HCT116 (cell line): ENCODE results near the gene USP16. TPM values are rescaled to one million over a fixed set of nuclear protein-coding genes. Genes with fewer than 3 reads are reported as not detected.
A peak's percentile ranks its signal among the peaks of the same experiment; 100 is the strongest.

Experiments used
- ATAC-seq: fragments of 200-7000 bp; cut with Tn5 transposase; 2 replicates; pipeline ENCODE4 v1.9.1; 2020; ENCODE audit warnings: mild to moderate bottlenecking, moderate library complexity
- BruUV-seq: library from RNA; stranded (reverse); fragments of 400-500 nt; replicated peaks from 2 replicates; lab custom pipeline; 2021; lab: Mats Ljungman, UMichigan
- CTCF ChIA-PET: fragments of 300-600 bp; sonication (Branson Sonifier 250); formaldehyde crosslinking; loops from one replicate; lab custom pipeline; 2021; ENCODE audit warnings: antibody characterized with exemption; lab: Charles Lee
- POLR2A ChIA-PET: fragments of 300-600, 350-600 bp; sonication (Branson Sonifier 250); formaldehyde crosslinking; loops from one replicate; lab custom pipeline; 2021; ENCODE audit warnings: antibody characterized with exemption; lab: Charles Lee
- RAD21 ChIA-PET, 2 experiments: fragments of 300-600 bp; sonication (Branson Sonifier 250); formaldehyde crosslinking; loops; one replicate each; lab custom pipeline; 2023; ENCODE audit warnings: low total read pairs in 2 of 2; ENCODE audit not compliant: uncharacterized antibody in 2 of 2, unreplicated experiment in 2 of 2, low non-redundant PET in 1 of 2; lab: Charles Lee
- DNase-seq: peaks from one replicate; pipeline ENCODE4 v3.0.0-alpha.2; 2010; ENCODE audit warnings: low read depth, low spot score
- H2AFZ ChIP-seq: fragments of 200-600 bp; shearing (Covaris generic), sonication (generic); 2 replicates; pipeline ENCODE4 v1.6.1; 2017; ENCODE audit warnings: low read depth, mixed run types, mixed read lengths, antibody characterized with exemption, low read length; ENCODE audit not compliant: poor library complexity, severe bottlenecking
- H3K27ac ChIP-seq: 2 replicates; pipeline ENCODE4 v1.5.1; 2012; ENCODE audit warnings: low read depth, low read length
- H3K27me3 ChIP-seq: fragments of 200-600 bp; sonication (generic); 2 replicates; pipeline ENCODE4 v1.6.1; 2016; ENCODE audit warnings: mixed run types, low read length, mixed read lengths; ENCODE audit not compliant: insufficient read depth
- H3K36me3 ChIP-seq, 2 experiments: fragments of 200-500 bp in 1 of 2; fragments of 200-600 bp in 1 of 2; sonication (Bioruptor generic) in 1 of 2; sonication (generic) in 1 of 2; 2 replicates each; pipeline versions ENCODE4 v1.5.1 to v1.6.1; 2014 to 2016; ENCODE audit warnings: low read length in 2 of 2, inconsistent platforms in 1 of 2, mixed read lengths in 1 of 2, mixed run types in 1 of 2; ENCODE audit not compliant: insufficient read depth in 2 of 2, control insufficient read depth in 1 of 2
- H3K4me1 ChIP-seq, 2 experiments: fragments of 200-600 bp in 1 of 2; sonication (generic) in 1 of 2; 2 replicates each; pipeline versions ENCODE4 v1.5.1 to v1.6.1; 2012 to 2017; ENCODE audit warnings: low read length in 2 of 2, inconsistent platforms in 1 of 2, mild to moderate bottlenecking in 1 of 2, mixed read lengths in 1 of 2, mixed run types in 1 of 2, moderate library complexity in 1 of 2; ENCODE audit not compliant: insufficient read depth in 2 of 2, control insufficient read depth in 1 of 2
- H3K4me2 ChIP-seq: fragments of 200-600 bp; sonication (generic); 2 replicates; pipeline ENCODE4 v1.6.1; 2017; ENCODE audit warnings: mixed run types, low read length, mixed read lengths
- H3K4me3 ChIP-seq, 2 experiments: fragments of 200-600 bp in 1 of 2; sonication (generic) in 1 of 2; replicated peaks in 1 of 2; 2 replicates each; pipeline ENCODE4 v1.5.1; 2011 to 2016; ENCODE audit warnings: low read length in 2 of 2, control low read depth in 1 of 2, low read depth in 1 of 2, mild to moderate bottlenecking in 1 of 2, mixed read lengths in 1 of 2, mixed run types in 1 of 2
- H3K79me2 ChIP-seq: fragments of 200-600 bp; sonication (generic); 2 replicates; pipeline ENCODE4 v1.6.1; 2017; ENCODE audit warnings: mild to moderate bottlenecking, mixed run types, low read length, moderate library complexity, mixed read lengths; ENCODE audit not compliant: insufficient read depth
- H3K9ac ChIP-seq: fragments of 200-600 bp; sonication (generic); 2 replicates; pipeline ENCODE4 v1.6.1; 2016; ENCODE audit warnings: low read length, mixed read lengths
- H3K9me2 ChIP-seq: fragments of 200-600 bp; sonication (generic), shearing (Covaris generic); 2 replicates; pipeline ENCODE4 v1.6.1; 2017; ENCODE audit warnings: mixed run types, mild to moderate bottlenecking, moderate library complexity; ENCODE audit not compliant: insufficient read depth
- H3K9me3 ChIP-seq, 2 experiments: fragments of 200-500 bp in 1 of 2; fragments of 200-600 bp in 1 of 2; sonication (Bioruptor generic) in 1 of 2; sonication (generic) in 1 of 2; 2 replicates each; pipeline ENCODE4 v1.6.1; 2014 to 2017; ENCODE audit warnings: low read length in 2 of 2, mixed read lengths in 2 of 2, inconsistent platforms in 1 of 2, low read depth in 1 of 2, mild to moderate bottlenecking in 1 of 2, mixed run types in 1 of 2, moderate library complexity in 1 of 2; ENCODE audit not compliant: control insufficient read depth in 1 of 2, insufficient read depth in 1 of 2
- H4K20me1 ChIP-seq: fragments of 200-600 bp; sonication (generic), shearing (Covaris generic); 2 replicates; pipeline ENCODE4 v1.6.1; 2017; ENCODE audit warnings: mixed run types, mild to moderate bottlenecking, moderate library complexity; ENCODE audit not compliant: insufficient read depth
- ATF3 ChIP-seq: IDR thresholded peaks from 2 replicates; pipeline ENCODE4 v1.6.1; 2012
- CBX3 ChIP-seq: IDR thresholded peaks from 2 replicates; pipeline ENCODE4 v1.6.1; 2012; ENCODE audit warnings: low read depth
- CEBPB ChIP-seq: IDR thresholded peaks from 2 replicates; pipeline ENCODE4 v1.6.1; 2012; ENCODE audit warnings: low read depth
- CTCF ChIP-seq, 3 experiments: fragments of 200-600 bp in 1 of 3; sonication (generic) in 1 of 3; IDR thresholded peaks in 2 of 3; conservative IDR thresholded peaks in 1 of 3; 2 replicates each; pipeline ENCODE4 v1.5.1; 2012 to 2017; ENCODE audit warnings: low read depth in 2 of 3, low read length in 2 of 3, antibody characterized with exemption in 1 of 3, borderline replicate concordance in 1 of 3, control low read depth in 1 of 3, mild to moderate bottlenecking in 1 of 3, mixed read lengths in 1 of 3, mixed run types in 1 of 3, moderate library complexity in 1 of 3; ENCODE audit not compliant: insufficient read depth in 1 of 3
- EZH2 ChIP-seq: fragments of 200-600 bp; sonication (generic); IDR thresholded peaks from 2 replicates; pipeline ENCODE4 v1.6.1; 2017; ENCODE audit warnings: antibody characterized with exemption, mixed run types
- FOSL1 ChIP-seq: IDR thresholded peaks from 2 replicates; pipeline ENCODE4 v1.6.1; 2012; ENCODE audit warnings: low read depth
- JUND ChIP-seq: IDR thresholded peaks from 2 replicates; pipeline ENCODE4 v1.6.1; 2012
- MAX ChIP-seq: IDR thresholded peaks from 2 replicates; pipeline ENCODE4 v1.6.1; 2012
- POLR2A ChIP-seq: IDR thresholded peaks from 2 replicates; pipeline ENCODE4 v1.7.0; 2011; ENCODE audit warnings: borderline replicate concordance; ENCODE audit not compliant: insufficient read depth, insufficient read length; ENCODE audit errors: extremely low read depth
- POLR2AphosphoS5 ChIP-seq: IDR thresholded peaks from 2 replicates; pipeline ENCODE4 v1.6.1; 2011; ENCODE audit warnings: mild to moderate bottlenecking, low read depth, low read length, moderate library complexity
- RAD21 ChIP-seq: IDR thresholded peaks from 2 replicates; pipeline ENCODE4 v1.6.1; 2012; ENCODE audit warnings: low read depth, mild to moderate bottlenecking
- SIN3A ChIP-seq: IDR thresholded peaks from 2 replicates; pipeline ENCODE4 v1.6.1; 2012; ENCODE audit warnings: low read depth
- SP1 ChIP-seq: IDR thresholded peaks from 2 replicates; pipeline ENCODE4 v1.6.1; 2012; ENCODE audit warnings: low read depth
- SRF ChIP-seq: IDR thresholded peaks from 2 replicates; pipeline ENCODE4 v1.6.1; 2012; ENCODE audit warnings: low read depth
- ZBTB33 ChIP-seq: IDR thresholded peaks from 2 replicates; pipeline ENCODE4 v1.6.1; 2011; ENCODE audit warnings: mild to moderate bottlenecking, low read length, moderate library complexity; ENCODE audit not compliant: insufficient replicate concordance; ENCODE audit errors: extremely low read depth
- ZFX ChIP-seq: fragments of 450-650 bp; IDR thresholded peaks from 2 replicates; pipeline ENCODE4 v1.6.1; 2017
- ZNF274 ChIP-seq: fragments of 200-500 bp; sonication (Bioruptor generic); IDR thresholded peaks from 2 replicates; pipeline ENCODE4 v1.6.1; 2014; ENCODE audit warnings: mild to moderate bottlenecking, low read depth, low read length, inconsistent platforms
- intact Hi-C: fragments of 100-400 bp; cut with micrococcal nuclease; formaldehyde crosslinking; loops from 2 replicates; pipeline ENCODE4 v1.10.0; 2022
- total RNA-seq: library from RNA; stranded (reverse); gene quantifications from one replicate; pipeline ENCODE4 v1.2.1, GENCODE V29; 2021; ENCODE audit not compliant: unreplicated experiment

USP16 gene
- total RNA-seq, 1 experiment from 2014 or later, result 35.9 TPM

- BruUV-seq, result no TSS peak
These were observed 49.1 kb upstream of the USP16 start for GRCh38 chr21:28975397-28975796.

GRCh38 chr21:28979092-28979491, 45.4 kb upstream of the USP16 start:
- no peaks in the 10 kb centered on the region for H4K20me1 ChIP-seq
- intact Hi-C loops, result no loop called here
- BruUV-seq, result TSS peak; percentile 9
- no peak overlapping the region for H3K9ac ChIP-seq
- H3K4me2 ChIP-seq, result no peak overlapping the region
- no peak for ATAC-seq
- DNase-seq, result no peak
- H2AFZ ChIP-seq, result no peak overlapping the region
- CTCF ChIA-PET, result no interaction called here
- no peaks in the 10 kb centered on the region for H3K4me1 ChIP-seq
- H3K27ac ChIP-seq, result no peak overlapping the region
- H3K4me3 ChIP-seq, result no peak overlapping the region
- peaks cover 22 to 39% of the 10 kb centered on the region in 2 experiments; a peak in 3 of 4 replicates for H3K36me3 ChIP-seq
- RAD21 ChIA-PET, result no interaction called here
- POLR2A ChIA-PET, result no interaction called here
- no peaks in the 10 kb centered on the region for H3K9me2 ChIP-seq
- H3K9me3 ChIP-seq, result no peaks in the 10 kb centered on the region
- peaks cover 6% of the 10 kb centered on the region; the same call in 1 of the 2 replicates for H3K79me2 ChIP-seq
- H3K27me3 ChIP-seq, result no peaks in the 10 kb centered on the region
- TF ChIP-seq EZH2 (no peak), RAD21 (no peak), SRF (no peak), SIN3A (no peak), FOSL1 (no peak), ZFX (no peak), ATF3 (no peak), JUND (no peak), SP1 (no peak), ZBTB33 (no peak), CBX3 (no peak), CTCF (IDR thresholded peaks at IDR 0.05 in 2 of 3, conservative IDR thresholded peaks at IDR 0.05 in 1 of 3; ENCODE audit: borderline replicate concordance in 1 of 3, insufficient read depth in 1 of 3, low read depth in 2 of 3, low read length in 2 of 3) (no peak), CEBPB (no peak), POLR2A (no peak), POLR2AphosphoS5 (no peak), ZNF274 (no peak), MAX (no peak)

More at GRCh38 chr21:28975397-28975796, 49.1 kb upstream of the USP16 start:
- no peaks in the 10 kb centered on the region for H3K9me2 ChIP-seq
- no peak overlapping the region for H3K4me2 ChIP-seq
- no peak overlapping the region for H2AFZ ChIP-seq
- no peaks in the 10 kb centered on the region for H3K4me1 ChIP-seq
- DNase-seq, result no peak
- no peaks in the 10 kb centered on the region for H3K9me3 ChIP-seq
- no peak overlapping the region for H3K9ac ChIP-seq
- intact Hi-C loops, result no loop called here
- ChIA-PET CTCF (no interaction called here), RAD21 (no interaction called here), POLR2A (no interaction called here)
- TF ChIP-seq JUND (no peak), ZNF274 (no peak)
- peaks cover 10% of the 10 kb centered on the region for H3K79me2 ChIP-seq
- ATAC-seq, result no peak
- no peaks in the 10 kb centered on the region for H3K27me3 ChIP-seq
- H3K4me3 ChIP-seq, result no peak overlapping the region
- no peak overlapping the region for H3K27ac ChIP-seq
- H4K20me1 ChIP-seq, result no peaks in the 10 kb centered on the region
- H3K36me3 ChIP-seq, result peaks cover 14 to 25% of the 10 kb centered on the region in 2 experiments
